NCI-H345 treated with DMSO at 0.1 percent for 48 hours (cell line): ENCODE data around the gene SSTR5.

Experiments
- DNase-seq: peaks from one replicate; lab custom pipeline; 2025; ENCODE audit not compliant: unreplicated experiment; lab: John Stamatoyannopoulos, UW

Gene SSTR5

GRCh38 chr16:1122398-1122765 is 49.8 kb downstream of the SSTR5 start:
- no peak for DNase-seq

- DNase-seq = no peak
Measured at GRCh38 chr16:1123525-1124230, 51.1 kb downstream of the SSTR5 start.

- no peak for DNase-seq
Measured at GRCh38 chr16:1124291-1124690, 51.7 kb downstream of the SSTR5 start.

GRCh38 chr16:1124795-1125194 is 52.2 kb downstream of the SSTR5 start:
- no peak for DNase-seq

GRCh38 chr16:1125471-1125870 is 52.9 kb downstream of the SSTR5 start:
- DNase-seq = no peak

GRCh38 chr16:1126044-1126443 is 53.5 kb downstream of the SSTR5 start:
- DNase-seq = no peak

GRCh38 chr16:1126586-1126985 is 54.0 kb downstream of the SSTR5 start:
- no peak for DNase-seq

- no peak for DNase-seq
Measured at GRCh38 chr16:1127101-1127500, 54.6 kb downstream of the SSTR5 start.

- DNase-seq = no peak
Measured at GRCh38 chr16:1127971-1128715, 55.6 kb downstream of the SSTR5 start.

GRCh38 chr16:1129106-1129960 is 56.8 kb downstream of the SSTR5 start:
- no peak for DNase-seq

GRCh38 chr16:1130382-1130781 is 57.8 kb downstream of the SSTR5 start:
- DNase-seq = no peak
